ENCODE data around the gene SH3BP4. TPM values are rescaled to one million over a fixed set of nuclear protein-coding genes. Genes with fewer than 3 reads are reported as not detected.

The SH3BP4 gene
- total and polyA plus RNA-seq, 2 of the 8 experiments (the other 6 are each of a cell fraction or from before 2014, with no cell fraction given), result 28.3 to 35.4 TPM

- H3K27ac ChIP-seq (ENCODE audit: low read depth, low read length), result no peak overlapping the region
- no peak overlapping the region for H2BK5ac ChIP-seq (ENCODE audit: low read depth, low read length)
- WGBS, 2 experiments (ENCODE audit: extremely low coverage in 1 of 2, insufficient coverage in 1 of 2, insufficient read length in 1 of 2, insufficient replicate concordance in 2 of 2, low coverage in 1 of 2, low lambda C conversion rate in 2 of 2, missing lambda C conversion rate in 1 of 2), result 95% methylated on average over 13 of the region's 13 CpGs; no CpG with 5 or more reads in 1 of the 2 experiments
- H3K79me1 ChIP-seq (ENCODE audit: low read depth, low read length), result peaks cover 51% of the 10 kb centered on the region
- no peak overlapping the region for H2BK20ac ChIP-seq (ENCODE audit: low read length)
- no peak overlapping the region for H2BK12ac ChIP-seq (ENCODE audit: low read depth, low read length)
- no peak overlapping the region for H4K8ac ChIP-seq (ENCODE audit: extremely low read depth, insufficient read depth, low read length)
- ChIA-PET CTCF (ENCODE audit: partially characterized antibody) (interaction anchor here (0.6 kb wide), 2 partner anchors 20 to 586 kb away, joined by 3 read pairs; no protein-coding TSS in a partner anchor), POLR2A (ENCODE audit: partially characterized antibody) (no interaction called here)
- H4K20me1 ChIP-seq (replicated peaks in 1 of 2; ENCODE audit: control insufficient read depth in 1 of 2, insufficient read depth in 2 of 2, low read length in 2 of 2), result peaks cover 5 to 21% of the 10 kb centered on the region in 2 experiments
- no peaks in the 10 kb centered on the region for H3K9me3 ChIP-seq (ENCODE audit: insufficient read depth in 2 of 2, low read depth in 1 of 2, low read length in 1 of 2)
- H3K4me1 ChIP-seq (replicated peaks in 1 of 4; ENCODE audit: control insufficient read depth in 3 of 4, insufficient read depth in 4 of 4, low read length in 3 of 4), result peaks cover 0 to 15% (median 3%) of the 10 kb centered on the region in 4 experiments; a peak in 5 of 7 replicates
- H3K23me2 ChIP-seq (ENCODE audit: low read depth, low read length), result no peaks in the 10 kb centered on the region
- no peak overlapping the region for H2BK15ac ChIP-seq (ENCODE audit: low read length)
- DNase-seq (ENCODE audit: low read depth in 1 of 2, low spot score in 2 of 2) (no peak), FAIRE-seq (no peak)
- H3K9ac ChIP-seq (replicated peaks in 1 of 4; ENCODE audit: extremely low read depth in 1 of 4, low read depth in 3 of 4, low read length in 3 of 4), result no peak overlapping the region
- no peak overlapping the region for H4K5ac ChIP-seq (ENCODE audit: insufficient read length, low read depth, low read length)
- no peak overlapping the region for H2AK5ac ChIP-seq (ENCODE audit: low read depth, low read length)
- no peak overlapping the region for H3K14ac ChIP-seq (ENCODE audit: insufficient read length)
- H3K18ac ChIP-seq (ENCODE audit: extremely low read depth, low read length), result no peak overlapping the region
- H3K4me2 ChIP-seq (ENCODE audit: insufficient read depth in 1 of 2, low read depth in 2 of 2, low read length in 2 of 2), result no peak overlapping the region
- H4K91ac ChIP-seq (replicated peaks; ENCODE audit: insufficient read length, low read length), result no peak overlapping the region
- no peak overlapping the region for H3K4ac ChIP-seq (replicated peaks; ENCODE audit: insufficient read length, low read depth, low read length)
- no peaks in the 10 kb centered on the region for H3K27me3 ChIP-seq (replicated peaks in 1 of 4; ENCODE audit: control insufficient read depth in 3 of 4, extremely low read depth in 1 of 4, insufficient read depth in 3 of 4, low read length in 3 of 4)
- H3K4me3 ChIP-seq (ENCODE audit: extremely low read depth in 1 of 4, insufficient read depth in 2 of 4, low read depth in 3 of 4, low read length in 4 of 4), result no peak overlapping the region
- peaks cover 30 to 99% of the 10 kb centered on the region in 2 experiments for H3K79me2 ChIP-seq (ENCODE audit: control insufficient read depth in 1 of 2, insufficient read depth in 2 of 2, low read length in 2 of 2)
- H3K36me3 ChIP-seq (ENCODE audit: control insufficient read depth in 2 of 4, insufficient read depth in 4 of 4, low read length in 3 of 4), result no peaks in the 10 kb centered on the region
- no peak overlapping the region for H3K23ac ChIP-seq (ENCODE audit: insufficient read length)
- no peak overlapping the region for H2AFZ ChIP-seq (ENCODE audit: low read length)
- TF ChIP-seq CBX5 (IDR thresholded peaks at IDR 0.05; ENCODE audit: low read depth, low read length) (no peak), TBP (IDR thresholded peaks at IDR 0.05; ENCODE audit: low read depth, low read length) (no peak)
- H3K56ac ChIP-seq (replicated peaks; ENCODE audit: insufficient read length, low read depth, low read length), result no peak overlapping the region
- H2BK120ac ChIP-seq (replicated peaks; ENCODE audit: low read depth, low read length), result no peak overlapping the region
Observed at GRCh38 chr2:234989183-234989701, 37.4 kb downstream of the SH3BP4 start.
